PC-3 (cell line): Measurements from ENCODE around the gene ADGRG3. TPM values are rescaled to one million over a fixed set of nuclear protein-coding genes. Genes with fewer than 3 reads are reported as not detected.
A peak's percentile ranks its signal among the peaks of the same experiment; 100 is the strongest.

Experiments
- ATAC-seq: fragments of 200-7000 bp; cut with Tn5 transposase; 2 replicates; pipeline ENCODE4 v1.9.1; 2020; ENCODE audit warnings: mild to moderate bottlenecking, moderate library complexity
- BruUV-seq: library from RNA; stranded (reverse); fragments of 400-500 nt; replicated peaks from 2 replicates; lab custom pipeline; 2021; lab: Mats Ljungman, UMichigan
- CTCF ChIA-PET: fragments of 300-600 bp; sonication (Branson Sonifier 250); formaldehyde crosslinking; loops from one replicate; lab custom pipeline; 2022; ENCODE audit warnings: antibody characterized with exemption; lab: Charles Lee
- POLR2A ChIA-PET: fragments of 300-600 bp; sonication (Branson Sonifier 250); formaldehyde crosslinking; loops from one replicate; lab custom pipeline; 2022; ENCODE audit warnings: antibody characterized with exemption; ENCODE audit not compliant: unreplicated experiment; lab: Charles Lee
- DNase-seq: peaks from one replicate; pipeline ENCODE4 v3.0.0-alpha.2; 2015
- H2AFZ ChIP-seq: fragments of 300-600 bp; sonication (generic); 2 replicates; pipeline ENCODE4 v1.6.0; 2016; ENCODE audit warnings: antibody characterized with exemption, low read length
- H3F3A ChIP-seq: fragments of 300-600 bp; sonication (generic); one replicate; pipeline ENCODE4 v1.6.0; 2017; ENCODE audit warnings: antibody characterized with exemption, low read length, control low read depth, mild to moderate bottlenecking; ENCODE audit not compliant: unreplicated experiment
- H3K27ac ChIP-seq: fragments of 300-600 bp; sonication (generic); 2 replicates; pipeline ENCODE4 v1.5.1; 2016; ENCODE audit warnings: mild to moderate bottlenecking, low read length
- H3K27me3 ChIP-seq: fragments of 300-600 bp; sonication (generic); 2 replicates; pipeline ENCODE4 v1.6.1; 2016; ENCODE audit warnings: low read length, mixed read lengths
- H3K36me3 ChIP-seq: fragments of 300-600 bp; sonication (generic); 2 replicates; pipeline ENCODE4 v1.6.1; 2016; ENCODE audit warnings: low read depth, mixed run types, low read length, mixed read lengths
- H3K4me1 ChIP-seq: fragments of 300-600 bp; sonication (generic); 2 replicates; pipeline ENCODE4 v1.5.1; 2016; ENCODE audit warnings: low read length; ENCODE audit not compliant: insufficient read depth
- H3K4me2 ChIP-seq: fragments of 300-600 bp; sonication (generic); 2 replicates; pipeline ENCODE4 v1.6.0; 2016; ENCODE audit warnings: low read length
- H3K4me3 ChIP-seq: fragments of 300-600 bp; sonication (generic); 2 replicates; pipeline ENCODE4 v1.5.1; 2016; ENCODE audit warnings: mild to moderate bottlenecking, low read length, mixed read lengths
- H3K79me2 ChIP-seq: fragments of 300-600 bp; sonication (generic); 2 replicates; pipeline ENCODE4 v1.6.1; 2017; ENCODE audit warnings: low read length, mixed read lengths
- H3K9ac ChIP-seq: fragments of 300-600 bp; sonication (generic); 2 replicates; pipeline ENCODE4 v1.6.0; 2016; ENCODE audit warnings: mild to moderate bottlenecking, low read length
- H3K9me2 ChIP-seq: fragments of 300-600 bp; sonication (generic); replicated peaks from 2 replicates; pipeline ENCODE4 v1.6.1; 2016; ENCODE audit warnings: mixed run types, low read length, mixed read lengths
- H3K9me3 ChIP-seq: fragments of 300-600 bp; sonication (generic); 2 replicates; pipeline ENCODE4 v1.6.1; 2016; ENCODE audit warnings: low read length, mixed read lengths
- H4K20me1 ChIP-seq: fragments of 300-600 bp; sonication (generic); 2 replicates; pipeline ENCODE4 v1.6.1; 2016; ENCODE audit warnings: low read length, mixed read lengths
- EZH2 ChIP-seq: fragments of 300-600 bp; sonication (generic); IDR thresholded peaks from one replicate; pipeline ENCODE4 v1.6.1; 2017; ENCODE audit warnings: antibody characterized with exemption, mild to moderate bottlenecking, low read length; ENCODE audit not compliant: unreplicated experiment
- EZH2phosphoT487 ChIP-seq: fragments of 300-600 bp; sonication (generic); IDR thresholded peaks from 2 replicates; pipeline ENCODE4 v1.6.1; 2018; ENCODE audit warnings: mild to moderate bottlenecking, antibody characterized with exemption, low read length, borderline replicate concordance
- intact Hi-C: fragments of 100-400 bp; cut with micrococcal nuclease; formaldehyde crosslinking; loops from 2 replicates; pipeline ENCODE4 v1.9.0; 2023
- total RNA-seq: library from RNA; depleted of rRNA; stranded (reverse); fragments of >200 nt; gene quantifications from 2 replicates; pipeline ENCODE4 v1.2.3, GENCODE V29; 2014
- TF ChIP-seq, protein P1 (sequence below): fragments of 300-600 bp; sonication (generic); conservative IDR thresholded peaks from 2 replicates; pipeline ENCODE4 v1.5.1; 2017; ENCODE audit warnings: antibody characterized with exemption, low read depth, mild to moderate bottlenecking, low read length

ADGRG3 gene
- total RNA-seq, 1 experiment from 2014 or later, result not detected

GRCh38 chr16:57630407-57630797 lies 37.7 kb upstream of the ADGRG3 start:
- CTCF ChIA-PET, result no interaction called here
- H3K9me2 ChIP-seq, result no peaks in the 10 kb centered on the region
- no peak for DNase-seq
- H4K20me1 ChIP-seq, result no peaks in the 10 kb centered on the region
- no peak overlapping the region for H3K27ac ChIP-seq
- intact Hi-C loops, result no loop called here
- H3K4me3 ChIP-seq, result no peak overlapping the region
- H3K79me2 ChIP-seq, result peaks cover 60% of the 10 kb centered on the region
- no peak for ATAC-seq
- H2AFZ ChIP-seq, result no peak overlapping the region
- no peaks in the 10 kb centered on the region; the same call in 1 of the 2 replicates for H3K36me3 ChIP-seq
- H3K9me3 ChIP-seq, result no peaks in the 10 kb centered on the region
- peaks cover 68% of the 10 kb centered on the region for H3K4me1 ChIP-seq
- POLR2A ChIA-PET, result no interaction called here
- no peak overlapping the region for H3K9ac ChIP-seq
- no peaks in the 10 kb centered on the region for H3K27me3 ChIP-seq
- no peak overlapping the region for H3K4me2 ChIP-seq
- BruUV-seq, result no TSS peak
- no peaks in the 10 kb centered on the region for H3F3A ChIP-seq
- no peak for TF ChIP-seq EZH2
- TF ChIP-seq, protein P1, sequence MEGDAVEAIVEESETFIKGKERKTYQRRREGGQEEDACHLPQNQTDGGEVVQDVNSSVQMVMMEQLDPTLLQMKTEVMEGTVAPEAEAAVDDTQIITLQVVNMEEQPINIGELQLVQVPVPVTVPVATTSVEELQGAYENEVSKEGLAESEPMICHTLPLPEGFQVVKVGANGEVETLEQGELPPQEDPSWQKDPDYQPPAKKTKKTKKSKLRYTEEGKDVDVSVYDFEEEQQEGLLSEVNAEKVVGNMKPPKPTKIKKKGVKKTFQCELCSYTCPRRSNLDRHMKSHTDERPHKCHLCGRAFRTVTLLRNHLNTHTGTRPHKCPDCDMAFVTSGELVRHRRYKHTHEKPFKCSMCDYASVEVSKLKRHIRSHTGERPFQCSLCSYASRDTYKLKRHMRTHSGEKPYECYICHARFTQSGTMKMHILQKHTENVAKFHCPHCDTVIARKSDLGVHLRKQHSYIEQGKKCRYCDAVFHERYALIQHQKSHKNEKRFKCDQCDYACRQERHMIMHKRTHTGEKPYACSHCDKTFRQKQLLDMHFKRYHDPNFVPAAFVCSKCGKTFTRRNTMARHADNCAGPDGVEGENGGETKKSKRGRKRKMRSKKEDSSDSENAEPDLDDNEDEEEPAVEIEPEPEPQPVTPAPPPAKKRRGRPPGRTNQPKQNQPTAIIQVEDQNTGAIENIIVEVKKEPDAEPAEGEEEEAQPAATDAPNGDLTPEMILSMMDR, result no peak
- TF ChIP-seq EZH2phosphoT487, result no peak

DNA sequence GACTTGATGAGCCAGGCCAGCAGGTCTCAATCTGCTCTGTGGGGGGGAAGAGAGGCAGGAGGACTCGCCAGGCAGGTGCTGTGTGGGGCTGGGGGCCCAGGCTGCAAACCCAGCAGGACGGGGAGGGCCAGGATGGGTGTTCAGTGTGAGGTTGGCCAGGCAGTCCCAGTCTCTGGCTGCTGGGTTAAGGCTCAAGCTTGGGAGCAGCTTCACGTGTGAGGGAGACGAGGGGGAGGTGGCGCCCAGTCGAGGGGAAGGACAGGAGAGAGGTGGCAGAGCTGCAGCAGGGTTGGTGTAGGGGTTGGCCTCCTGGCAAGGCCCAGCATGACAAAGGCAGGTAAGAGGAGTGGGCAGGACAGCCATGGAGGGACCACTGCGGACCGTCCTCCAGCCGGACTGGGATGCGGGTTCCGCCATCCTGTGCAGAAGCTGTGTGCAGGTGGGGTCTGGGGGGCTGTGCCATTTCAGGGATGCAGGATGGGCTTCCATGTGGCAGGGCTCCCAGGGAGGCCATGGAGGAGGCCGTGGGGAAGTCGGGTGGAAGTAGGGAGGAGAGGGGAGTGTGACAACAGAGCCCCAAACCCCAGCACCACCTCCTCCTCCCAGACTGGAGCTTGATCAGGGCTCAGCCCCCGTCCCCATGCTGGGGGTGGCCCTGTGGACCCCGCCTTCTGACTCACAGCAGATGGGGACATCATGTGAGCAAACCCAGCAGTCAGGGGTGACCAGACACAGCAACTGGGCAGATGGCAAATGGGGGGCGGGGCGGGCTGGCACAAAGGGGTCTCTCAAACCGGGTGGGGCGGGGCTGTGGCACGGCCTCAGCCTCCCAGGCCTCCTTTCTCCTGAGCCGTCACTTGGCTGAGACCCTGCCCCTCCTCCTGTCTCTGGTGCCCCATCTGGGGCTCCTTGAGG lies 36.9 kb upstream of the ADGRG3 start:
- intact Hi-C loops, result no loop called here
- Histone ChIP-seq H3K9me2 (no peaks in the 10 kb centered on the region), H3K9ac (no peak overlapping the region), H3K79me2 (peaks cover 54% of the 10 kb centered on the region), H3K4me1 (peaks cover 68% of the 10 kb centered on the region), H3K4me2 (no peak overlapping the region), H3K4me3 (no peak overlapping the region), H3K27ac (no peak overlapping the region), H3K36me3 (no peaks in the 10 kb centered on the region; the same call in 1 of the 2 replicates), H2AFZ (no peak overlapping the region), H4K20me1 (no peaks in the 10 kb centered on the region), H3K27me3 (no peaks in the 10 kb centered on the region), H3F3A (no peaks in the 10 kb centered on the region), H3K9me3 (no peaks in the 10 kb centered on the region)
- DNase-seq (no peak), ATAC-seq (no peak)
- BruUV-seq, result no TSS peak
- CTCF ChIA-PET, result no interaction called here
- POLR2A ChIA-PET, result no interaction called here
- TF ChIP-seq EZH2, result no peak
- TF ChIP-seq, protein P1, result no peak
- no peak for TF ChIP-seq EZH2phosphoT487

- Histone ChIP-seq H2AFZ (no peak overlapping the region), H3K27ac (0 out of 2 replicates have a peak overlapping the region, but pooled peaks have one; percentile 18), H4K20me1 (no peaks in the 10 kb centered on the region), H3K36me3 (no peaks in the 10 kb centered on the region; the same call in 1 of the 2 replicates), H3K4me2 (no peak overlapping the region), H3K9me2 (no peaks in the 10 kb centered on the region), H3K79me2 (peaks cover 55% of the 10 kb centered on the region), H3F3A (no peaks in the 10 kb centered on the region), H3K27me3 (no peaks in the 10 kb centered on the region), H3K4me1 (peaks cover 54% of the 10 kb centered on the region), H3K9ac (no peak overlapping the region), H3K4me3 (no peak overlapping the region), H3K9me3 (no peaks in the 10 kb centered on the region)
- BruUV-seq, result no TSS peak
- ATAC-seq (no peak), DNase-seq (no peak)
- ChIA-PET CTCF (no interaction called here), POLR2A (interaction anchor here (0.5 kb wide), 1 partner anchor 9 kb away, joined by 4 read pairs; no protein-coding TSS in a partner anchor)
- intact Hi-C loops, result no loop called here
- TF ChIP-seq, protein P1, result no peak
- TF ChIP-seq EZH2, result no peak
- no peak for TF ChIP-seq EZH2phosphoT487
These were observed 35.5 kb upstream of the ADGRG3 start for GRCh38 chr16:57632568-57632967.
